Panc1 (cell line): ENCODE results near the gene EHHADH. TPM values are rescaled to one million over a fixed set of nuclear protein-coding genes. Genes with fewer than 3 reads are reported as not detected.

ENCODE experiments used
- ATAC-seq: fragments of 200-7000 bp; cut with Tn5 transposase; 2 replicates; pipeline ENCODE4 v1.9.1; 2020; ENCODE audit warnings: mild to moderate bottlenecking, moderate library complexity
- BruUV-seq: library from RNA; stranded (reverse); fragments of 400-500 nt; replicated peaks from 2 replicates; lab custom pipeline; 2021; lab: Mats Ljungman, UMichigan
- CTCF ChIA-PET: fragments of 300-600 bp; sonication (Branson Sonifier 250); formaldehyde crosslinking; loops from one replicate; lab custom pipeline; 2022; ENCODE audit warnings: antibody characterized with exemption; lab: Charles Lee
- POLR2A ChIA-PET: fragments of 300-600 bp; sonication (Branson Sonifier 250); formaldehyde crosslinking; loops from one replicate; lab custom pipeline; 2022; ENCODE audit warnings: antibody characterized with exemption; lab: Charles Lee
- DNase-seq: peaks from one replicate; pipeline ENCODE4 v3.0.0-alpha.2; 2010; ENCODE audit warnings: low read depth, low spot score
- H3K27ac ChIP-seq: 2 replicates; pipeline ENCODE4 v1.5.1; 2011; ENCODE audit warnings: mild to moderate bottlenecking, low read length, inconsistent platforms
- H3K27me3 ChIP-seq: fragments of 200-500 bp; sonication (Bioruptor generic); 2 replicates; pipeline ENCODE4 v1.6.0; 2014; ENCODE audit warnings: low read length, inconsistent platforms; ENCODE audit not compliant: control insufficient read depth, insufficient read depth
- H3K36me3 ChIP-seq: fragments of 200-500 bp; sonication (Bioruptor generic); 2 replicates; pipeline ENCODE4 v1.5.1; 2014; ENCODE audit warnings: inconsistent platforms, mild to moderate bottlenecking, low read length, moderate library complexity; ENCODE audit not compliant: control insufficient read depth, insufficient read depth
- H3K4me1 ChIP-seq: 2 replicates; pipeline ENCODE4 v1.5.1; 2011; ENCODE audit warnings: inconsistent platforms, mild to moderate bottlenecking, low read length, moderate library complexity; ENCODE audit not compliant: control insufficient read depth, insufficient read depth
- H3K4me3 ChIP-seq, 2 experiments: 2 replicates each; pipeline ENCODE4 v1.5.1; 2011 to 2012; ENCODE audit warnings: low read depth in 2 of 2, low read length in 2 of 2, mild to moderate bottlenecking in 2 of 2, inconsistent platforms in 1 of 2, moderate library complexity in 1 of 2
- H3K9me3 ChIP-seq: fragments of 200-500 bp; sonication (Bioruptor generic); 2 replicates; pipeline ENCODE4 v1.5.1; 2014; ENCODE audit warnings: low read depth, mild to moderate bottlenecking, inconsistent platforms, low read length, moderate library complexity; ENCODE audit not compliant: control insufficient read depth, insufficient read depth
- CTCF ChIP-seq: fragments of 450-650 bp; IDR thresholded peaks from 2 replicates; pipeline ENCODE4 v1.5.1; 2017; ENCODE audit warnings: mild to moderate bottlenecking
- POLR2AphosphoS5 ChIP-seq: IDR thresholded peaks from 2 replicates; pipeline ENCODE4 v1.6.1; 2012; ENCODE audit warnings: mild to moderate bottlenecking, low read depth, low read length, moderate library complexity
- SIN3A ChIP-seq: IDR thresholded peaks from 2 replicates; pipeline ENCODE4 v1.6.1; 2012; ENCODE audit warnings: low read depth, mild to moderate bottlenecking, low read length, moderate library complexity, borderline replicate concordance; ENCODE audit not compliant: insufficient read depth
- TCF7L2 ChIP-seq: IDR thresholded peaks from 2 replicates; pipeline ENCODE4 v1.6.1; 2011; ENCODE audit warnings: mild to moderate bottlenecking, low read depth, low read length, inconsistent platforms
- in situ Hi-C: cut with HindIII; loops from 2 replicates; pipeline ENCODE4 v1.10.0; 2016; ENCODE audit warnings: low sequenced_read_pairs, low pct_unique_long_range_greater_than_20kb
- intact Hi-C: fragments of 100-400 bp; cut with micrococcal nuclease; formaldehyde crosslinking; loops from one replicate; pipeline ENCODE4 v1.10.0; 2022; ENCODE audit not compliant: unreplicated experiment
- total RNA-seq: library from RNA; stranded (reverse); gene quantifications from one replicate; pipeline ENCODE4 v1.2.1, GENCODE V29; 2021; ENCODE audit not compliant: unreplicated experiment
- TF ChIP-seq, protein P1 (sequence below), 2 experiments: IDR thresholded peaks; 2 replicates each; pipeline ENCODE4 v1.6.1; 2011 to 2012; ENCODE audit warnings: low read depth in 2 of 2, control low read depth in 1 of 2, low read length in 1 of 2, mild to moderate bottlenecking in 1 of 2, moderate library complexity in 1 of 2; ENCODE audit not compliant: insufficient read depth in 1 of 2

Gene EHHADH
- total RNA-seq, 1 experiment from 2014 or later: 7.8 TPM

DNA sequence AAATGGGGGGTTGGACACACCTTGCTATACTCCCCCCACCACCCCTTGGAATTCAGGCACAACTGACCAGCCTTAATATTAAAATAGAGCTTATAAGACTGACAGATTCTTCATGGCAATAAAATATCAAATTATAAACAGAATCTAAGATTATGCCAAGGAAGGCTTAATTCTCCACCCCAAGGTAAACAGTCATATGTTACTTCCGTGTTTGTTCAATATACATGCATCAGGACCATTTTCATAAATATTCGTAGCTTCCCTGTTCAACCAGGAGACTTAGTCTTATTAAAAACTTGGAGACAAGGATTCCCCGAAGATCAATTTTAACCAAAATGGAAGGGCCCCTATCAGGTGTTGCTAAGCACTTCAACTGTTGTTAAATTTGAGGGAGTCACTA, 13.3 kb upstream of the EHHADH start:
- no peaks in the 10 kb centered on the region for H3K36me3 ChIP-seq
- TF ChIP-seq TCF7L2 (no peak), SIN3A (no peak), CTCF (no peak)
- intact Hi-C loops: no loop called here
- in situ Hi-C loops: no loop called here
- no TSS peak for BruUV-seq
- ChIA-PET POLR2A (no interaction called here), CTCF (interaction anchor here (0.6 kb wide), 1 partner anchor 50 kb away, joined by 10 read pairs; no protein-coding TSS in a partner anchor)
- peaks cover 9% of the 10 kb centered on the region; the same call in 1 of the 2 replicates for H3K27me3 ChIP-seq
- ATAC-seq (no peak), DNase-seq (no peak)
- H3K4me1 ChIP-seq: peaks cover 4% of the 10 kb centered on the region; the same call in 1 of the 2 replicates
- H3K27ac ChIP-seq: no peak overlapping the region
- H3K4me3 ChIP-seq: no peak overlapping the region
- H3K9me3 ChIP-seq: no peaks in the 10 kb centered on the region

- no peak overlapping the region for H3K27ac ChIP-seq
- no peak for ATAC-seq
- no peaks in the 10 kb centered on the region for H3K9me3 ChIP-seq
- no peaks in the 10 kb centered on the region for H3K36me3 ChIP-seq
- POLR2A ChIA-PET: no interaction called here
- no peak for TF ChIP-seq POLR2AphosphoS5
- no peak for TF ChIP-seq CTCF
- TF ChIP-seq TCF7L2: no peak
- no peak for TF ChIP-seq SIN3A
- TF ChIP-seq, protein P1, sequence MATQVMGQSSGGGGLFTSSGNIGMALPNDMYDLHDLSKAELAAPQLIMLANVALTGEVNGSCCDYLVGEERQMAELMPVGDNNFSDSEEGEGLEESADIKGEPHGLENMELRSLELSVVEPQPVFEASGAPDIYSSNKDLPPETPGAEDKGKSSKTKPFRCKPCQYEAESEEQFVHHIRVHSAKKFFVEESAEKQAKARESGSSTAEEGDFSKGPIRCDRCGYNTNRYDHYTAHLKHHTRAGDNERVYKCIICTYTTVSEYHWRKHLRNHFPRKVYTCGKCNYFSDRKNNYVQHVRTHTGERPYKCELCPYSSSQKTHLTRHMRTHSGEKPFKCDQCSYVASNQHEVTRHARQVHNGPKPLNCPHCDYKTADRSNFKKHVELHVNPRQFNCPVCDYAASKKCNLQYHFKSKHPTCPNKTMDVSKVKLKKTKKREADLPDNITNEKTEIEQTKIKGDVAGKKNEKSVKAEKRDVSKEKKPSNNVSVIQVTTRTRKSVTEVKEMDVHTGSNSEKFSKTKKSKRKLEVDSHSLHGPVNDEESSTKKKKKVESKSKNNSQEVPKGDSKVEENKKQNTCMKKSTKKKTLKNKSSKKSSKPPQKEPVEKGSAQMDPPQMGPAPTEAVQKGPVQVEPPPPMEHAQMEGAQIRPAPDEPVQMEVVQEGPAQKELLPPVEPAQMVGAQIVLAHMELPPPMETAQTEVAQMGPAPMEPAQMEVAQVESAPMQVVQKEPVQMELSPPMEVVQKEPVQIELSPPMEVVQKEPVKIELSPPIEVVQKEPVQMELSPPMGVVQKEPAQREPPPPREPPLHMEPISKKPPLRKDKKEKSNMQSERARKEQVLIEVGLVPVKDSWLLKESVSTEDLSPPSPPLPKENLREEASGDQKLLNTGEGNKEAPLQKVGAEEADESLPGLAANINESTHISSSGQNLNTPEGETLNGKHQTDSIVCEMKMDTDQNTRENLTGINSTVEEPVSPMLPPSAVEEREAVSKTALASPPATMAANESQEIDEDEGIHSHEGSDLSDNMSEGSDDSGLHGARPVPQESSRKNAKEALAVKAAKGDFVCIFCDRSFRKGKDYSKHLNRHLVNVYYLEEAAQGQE (IDR thresholded peaks at IDR 0.05; ENCODE audit: insufficient read depth in 1 of 2, low read depth in 2 of 2, low read length in 1 of 2): no peak
- DNase-seq: no peak
- CTCF ChIA-PET: no interaction called here
- H3K27me3 ChIP-seq: no peaks in the 10 kb centered on the region
- intact Hi-C loops (no loop called here), in situ Hi-C loops (no loop called here)
- no TSS peak for BruUV-seq
- no peaks in the 10 kb centered on the region; the same call in 1 of the 2 replicates for H3K4me1 ChIP-seq
- no peak overlapping the region for H3K4me3 ChIP-seq
Observed at GRCh38 chr3:185264849-185265553, 11.2 kb upstream of the EHHADH start.
